Liver (tissue), 9 donors: ENCODE data around the gene RRP1. TPM values are rescaled to one million over a fixed set of nuclear protein-coding genes. Genes with fewer than 3 reads are reported as not detected.

Experiments used
- DNase-seq: peaks from one replicate; pipeline ENCODE4 v3.0.0-alpha.2; 2017; ENCODE audit warnings: low spot score
- H3K27ac ChIP-seq, 2 donors: one replicate each; pipeline ENCODE4 v1.7.0; 2013; ENCODE audit warnings: inconsistent platforms in 2 of 2, low read length in 2 of 2, control low read depth in 1 of 2, low read depth in 1 of 2, mild to moderate bottlenecking in 1 of 2
- H3K27me3 ChIP-seq, 4 donors: one replicate each; pipeline versions ENCODE4 v1.6.1 to v1.7.0; 2013; ENCODE audit warnings: low read length in 3 of 4, inconsistent platforms in 1 of 4, mild to moderate bottlenecking in 1 of 4, moderate library complexity in 1 of 4; ENCODE audit not compliant: control insufficient read depth in 4 of 4, insufficient read depth in 4 of 4
- H3K36me3 ChIP-seq, 4 donors: one replicate each; pipeline versions ENCODE4 v1.6.1 to v1.7.0; 2013; ENCODE audit warnings: low read length in 3 of 4, mild to moderate bottlenecking in 3 of 4, low read depth in 1 of 4, moderate library complexity in 1 of 4; ENCODE audit not compliant: control insufficient read depth in 4 of 4, insufficient read depth in 3 of 4
- H3K4me1 ChIP-seq, 4 donors: one replicate each; pipeline versions ENCODE4 v1.6.1 to v1.7.0; 2013; ENCODE audit warnings: low read length in 3 of 4, mild to moderate bottlenecking in 3 of 4, moderate library complexity in 1 of 4; ENCODE audit not compliant: control insufficient read depth in 4 of 4, insufficient read depth in 4 of 4
- H3K4me3 ChIP-seq, 3 donors: one replicate each; pipeline versions ENCODE4 v1.6.1 to v1.7.0; 2013; ENCODE audit warnings: low read length in 3 of 3, control low read depth in 1 of 3, low read depth in 1 of 3, mild to moderate bottlenecking in 1 of 3
- H3K9ac ChIP-seq, 2 donors: one replicate each; pipeline ENCODE4 v1.7.0; 2013; ENCODE audit warnings: low read length in 2 of 2, mild to moderate bottlenecking in 2 of 2, moderate library complexity in 2 of 2, control low read depth in 1 of 2, low read depth in 1 of 2
- H3K9me3 ChIP-seq, 4 donors: one replicate each; pipeline versions ENCODE4 v1.6.1 to v1.7.0; 2013; ENCODE audit warnings: low read length in 3 of 4; ENCODE audit not compliant: control insufficient read depth in 4 of 4
- ATF3 ChIP-seq: IDR thresholded peaks from 2 replicates; pipeline ENCODE4 v1.6.1; 2016; ENCODE audit warnings: antibody characterized with exemption
- CTCF ChIP-seq: fragments of 150-350 bp; IDR thresholded peaks from 2 replicates; pipeline ENCODE4 v1.5.1; 2017; ENCODE audit warnings: improper control_type of control experiment, low read depth, low read length; ENCODE audit not compliant: missing input control
- EGR1 ChIP-seq, 2 donors: IDR thresholded peaks; 2 replicates each; pipeline ENCODE4 v1.6.1; 2016 to 2018; ENCODE audit warnings: antibody characterized with exemption in 2 of 2, low read depth in 2 of 2
- FOXA1 ChIP-seq: IDR thresholded peaks from 2 replicates; pipeline ENCODE4 v1.6.1; 2016; ENCODE audit warnings: antibody characterized with exemption
- FOXA2 ChIP-seq: IDR thresholded peaks from 2 replicates; pipeline ENCODE4 v1.6.1; 2016; ENCODE audit warnings: antibody characterized with exemption
- GABPA ChIP-seq, 2 donors: IDR thresholded peaks in 1 of 2; conservative IDR thresholded peaks in 1 of 2; 2 replicates each; pipeline ENCODE4 v1.6.1; 2016; ENCODE audit warnings: antibody characterized with exemption in 2 of 2, mild to moderate bottlenecking in 1 of 2, moderate library complexity in 1 of 2
- HNF4A ChIP-seq, 2 donors: conservative IDR thresholded peaks; 2 replicates each; pipeline ENCODE4 v1.6.1; 2016; ENCODE audit warnings: antibody characterized with exemption in 2 of 2, mild to moderate bottlenecking in 2 of 2
- HNF4G ChIP-seq: IDR thresholded peaks from 2 replicates; pipeline ENCODE4 v1.6.1; 2016; ENCODE audit warnings: antibody characterized with exemption
- JUND ChIP-seq, 2 donors: IDR thresholded peaks; 2 replicates each; pipeline ENCODE4 v1.6.1; 2016; ENCODE audit warnings: antibody characterized with exemption in 2 of 2
- MAX ChIP-seq: IDR thresholded peaks from 2 replicates; pipeline ENCODE4 v1.6.1; 2016; ENCODE audit warnings: antibody characterized with exemption
- NR2F2 ChIP-seq: IDR thresholded peaks from 2 replicates; pipeline ENCODE4 v1.6.1; 2016; ENCODE audit warnings: antibody characterized with exemption
- RAD21 ChIP-seq, 2 donors: IDR thresholded peaks; 2 replicates each; pipeline ENCODE4 v1.6.1; 2016; ENCODE audit warnings: antibody characterized with exemption in 2 of 2, mild to moderate bottlenecking in 2 of 2
- RXRA ChIP-seq, 2 donors: IDR thresholded peaks; 2 replicates each; pipeline ENCODE4 v1.6.1; 2017 to 2018; ENCODE audit warnings: antibody characterized with exemption in 2 of 2, mild to moderate bottlenecking in 1 of 2
- SP1 ChIP-seq: IDR thresholded peaks from 2 replicates; pipeline ENCODE4 v1.6.1; 2018; ENCODE audit warnings: antibody characterized with exemption, mild to moderate bottlenecking
- TAF1 ChIP-seq: conservative IDR thresholded peaks from 2 replicates; pipeline ENCODE4 v1.6.1; 2016; ENCODE audit warnings: antibody characterized with exemption, mild to moderate bottlenecking
- YY1 ChIP-seq: IDR thresholded peaks from 2 replicates; pipeline ENCODE4 v1.6.1; 2016; ENCODE audit warnings: antibody characterized with exemption, mild to moderate bottlenecking
- WGBS: extraction: QIAGEN DNeasy Blood & Tissue Kit; methylation state at CpG from one replicate; pipeline ENCODE4 v1.1.7; 2013; 5-methylcytosine and 5-hydroxymethylcytosine counted together
- polyA plus RNA-seq, 2 donors: library from polyadenylated mRNA; stranded (reverse) in 1 of 2; unstranded in 1 of 2; fragments of 200-250 nt in 1 of 2; fragments of >200 nt in 1 of 2; fragmentation: Nextera tagmentation in 1 of 2; extraction: Ambion mirVana in 1 of 2; gene quantifications; one replicate each; pipeline versions ENCODE4 v1.2.1 to v1.2.3, GENCODE V29; 2013 to 2015
- total RNA-seq, 2 donors: library from RNA; depleted of rRNA; stranded (reverse); fragments of >200 nt; gene quantifications; one replicate each; pipeline ENCODE4 v1.2.3, GENCODE V29; 2014
- TF ChIP-seq, protein P1 (sequence below): IDR thresholded peaks from 2 replicates; pipeline ENCODE4 v1.6.1; 2016; ENCODE audit warnings: antibody characterized with exemption
- TF ChIP-seq, protein P2 (sequence below): IDR thresholded peaks from 2 replicates; pipeline ENCODE4 v1.6.1; 2016; ENCODE audit warnings: antibody characterized with exemption, mild to moderate bottlenecking
- donor health status: healthy.
- donor health status: healthy.
- donor health status: healthy.
- donor health status: healthy.
- donor health status: healthy.

RRP1 gene
- total and polyA plus RNA-seq, 4 donors: 5.4 to 15.0 (median 7.7) TPM

DNA sequence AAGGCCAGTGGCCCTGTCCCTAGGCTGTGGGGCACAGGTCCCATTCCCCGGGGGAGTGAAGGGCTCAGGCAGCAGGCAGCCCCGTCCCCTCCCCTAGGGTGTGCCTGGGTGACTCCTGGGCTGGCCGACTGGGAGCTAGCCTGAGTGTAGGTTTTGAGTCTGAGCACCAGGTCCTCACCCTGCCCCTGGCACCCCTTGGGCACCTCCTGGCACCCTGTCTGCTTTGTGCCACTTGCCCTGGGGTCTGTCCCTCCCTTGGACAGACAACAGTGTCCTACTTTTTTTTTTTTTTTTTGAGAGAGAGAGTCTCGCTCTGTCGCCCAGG, 24.2 kb downstream of the RRP1 start:
- Histone ChIP-seq H3K36me3 (no peaks in the 10 kb centered on the region), H3K9me3 (no peaks in the 10 kb centered on the region), H3K4me3 (no peak overlapping the region), H3K4me1 (peaks cover 12 to 46% (median 31%) of the 10 kb centered on the region in 4 donors), H3K27me3 (no peaks in the 10 kb centered on the region), H3K27ac (no peak overlapping the region), H3K9ac (no peak overlapping the region)
- no peak for TF ChIP-seq ATF3
- no peak for TF ChIP-seq HNF4G
- no peak for TF ChIP-seq GABPA (IDR thresholded peaks at IDR 0.05 in 1 of 2, conservative IDR thresholded peaks at IDR 0.05 in 1 of 2)
- TF ChIP-seq CTCF: no peak
- no peak for TF ChIP-seq RXRA (IDR thresholded peaks at IDR 0.05)
- no peak for TF ChIP-seq YY1
- TF ChIP-seq SP1: no peak
- no peak for TF ChIP-seq TAF1
- TF ChIP-seq, protein P1, sequence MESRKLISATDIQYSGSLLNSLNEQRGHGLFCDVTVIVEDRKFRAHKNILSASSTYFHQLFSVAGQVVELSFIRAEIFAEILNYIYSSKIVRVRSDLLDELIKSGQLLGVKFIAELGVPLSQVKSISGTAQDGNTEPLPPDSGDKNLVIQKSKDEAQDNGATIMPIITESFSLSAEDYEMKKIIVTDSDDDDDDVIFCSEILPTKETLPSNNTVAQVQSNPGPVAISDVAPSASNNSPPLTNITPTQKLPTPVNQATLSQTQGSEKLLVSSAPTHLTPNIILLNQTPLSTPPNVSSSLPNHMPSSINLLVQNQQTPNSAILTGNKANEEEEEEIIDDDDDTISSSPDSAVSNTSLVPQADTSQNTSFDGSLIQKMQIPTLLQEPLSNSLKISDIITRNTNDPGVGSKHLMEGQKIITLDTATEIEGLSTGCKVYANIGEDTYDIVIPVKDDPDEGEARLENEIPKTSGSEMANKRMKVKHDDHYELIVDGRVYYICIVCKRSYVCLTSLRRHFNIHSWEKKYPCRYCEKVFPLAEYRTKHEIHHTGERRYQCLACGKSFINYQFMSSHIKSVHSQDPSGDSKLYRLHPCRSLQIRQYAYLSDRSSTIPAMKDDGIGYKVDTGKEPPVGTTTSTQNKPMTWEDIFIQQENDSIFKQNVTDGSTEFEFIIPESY: no peak
- no peak for TF ChIP-seq FOXA1
- TF ChIP-seq HNF4A (conservative IDR thresholded peaks at IDR 0.05): no peak
- no peak for TF ChIP-seq NR2F2
- TF ChIP-seq JUND (IDR thresholded peaks at IDR 0.05): no peak
- no peak for TF ChIP-seq MAX
- no peak for TF ChIP-seq FOXA2
- TF ChIP-seq RAD21 (IDR thresholded peaks at IDR 0.05): no peak
- TF ChIP-seq, protein P2, sequence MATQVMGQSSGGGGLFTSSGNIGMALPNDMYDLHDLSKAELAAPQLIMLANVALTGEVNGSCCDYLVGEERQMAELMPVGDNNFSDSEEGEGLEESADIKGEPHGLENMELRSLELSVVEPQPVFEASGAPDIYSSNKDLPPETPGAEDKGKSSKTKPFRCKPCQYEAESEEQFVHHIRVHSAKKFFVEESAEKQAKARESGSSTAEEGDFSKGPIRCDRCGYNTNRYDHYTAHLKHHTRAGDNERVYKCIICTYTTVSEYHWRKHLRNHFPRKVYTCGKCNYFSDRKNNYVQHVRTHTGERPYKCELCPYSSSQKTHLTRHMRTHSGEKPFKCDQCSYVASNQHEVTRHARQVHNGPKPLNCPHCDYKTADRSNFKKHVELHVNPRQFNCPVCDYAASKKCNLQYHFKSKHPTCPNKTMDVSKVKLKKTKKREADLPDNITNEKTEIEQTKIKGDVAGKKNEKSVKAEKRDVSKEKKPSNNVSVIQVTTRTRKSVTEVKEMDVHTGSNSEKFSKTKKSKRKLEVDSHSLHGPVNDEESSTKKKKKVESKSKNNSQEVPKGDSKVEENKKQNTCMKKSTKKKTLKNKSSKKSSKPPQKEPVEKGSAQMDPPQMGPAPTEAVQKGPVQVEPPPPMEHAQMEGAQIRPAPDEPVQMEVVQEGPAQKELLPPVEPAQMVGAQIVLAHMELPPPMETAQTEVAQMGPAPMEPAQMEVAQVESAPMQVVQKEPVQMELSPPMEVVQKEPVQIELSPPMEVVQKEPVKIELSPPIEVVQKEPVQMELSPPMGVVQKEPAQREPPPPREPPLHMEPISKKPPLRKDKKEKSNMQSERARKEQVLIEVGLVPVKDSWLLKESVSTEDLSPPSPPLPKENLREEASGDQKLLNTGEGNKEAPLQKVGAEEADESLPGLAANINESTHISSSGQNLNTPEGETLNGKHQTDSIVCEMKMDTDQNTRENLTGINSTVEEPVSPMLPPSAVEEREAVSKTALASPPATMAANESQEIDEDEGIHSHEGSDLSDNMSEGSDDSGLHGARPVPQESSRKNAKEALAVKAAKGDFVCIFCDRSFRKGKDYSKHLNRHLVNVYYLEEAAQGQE: no peak
- no peak for TF ChIP-seq EGR1 (IDR thresholded peaks at IDR 0.05; ENCODE audit: low read depth in 2 of 2)
- WGBS: 78% methylated on average over 5 of the region's 5 CpGs
- DNase-seq: no peak
